CD4-positive, alpha-beta memory T cell (primary cell): ENCODE data around the gene ECE1. TPM values are rescaled to one million over a fixed set of nuclear protein-coding genes. Genes with fewer than 3 reads are reported as not detected.
"Not testable (repeated sequence)": the region's sequence is repeated elsewhere in the genome, so short reads cannot be mapped to it uniquely, and the experiment has no call there.

Experiments used
- CTCF ChIA-PET: fragments of 350-600 bp; sonication (Branson Sonifier 250); formaldehyde crosslinking; loops from one replicate; lab custom pipeline; 2021; ENCODE audit warnings: inconsistent platforms; ENCODE audit not compliant: partially characterized antibody; lab: Charles Lee
- POLR2A ChIA-PET: fragments of 350-600 bp; sonication (Branson Sonifier 250); formaldehyde crosslinking; loops from one replicate; lab custom pipeline; 2021; ENCODE audit not compliant: partially characterized antibody; lab: Charles Lee
- DNase-seq, 5 donors: peaks; one replicate each; pipeline versions ENCODE4 v3.0.0 to v3.0.0-alpha.2; 2020 to 2022; ENCODE audit warnings: mixed read lengths in 1 of 5
- H3K27ac ChIP-seq: one replicate; pipeline ENCODE4 v1.7.0; 2013; ENCODE audit warnings: low read depth, low read length
- H3K27me3 ChIP-seq: 2 replicates; pipeline ENCODE4 v1.7.0; 2013; ENCODE audit warnings: mild to moderate bottlenecking, low read length, moderate library complexity; ENCODE audit not compliant: insufficient read depth
- H3K36me3 ChIP-seq: 2 replicates; pipeline ENCODE4 v1.7.0; 2013; ENCODE audit warnings: mild to moderate bottlenecking, low read length, moderate library complexity; ENCODE audit not compliant: insufficient read depth
- H3K4me1 ChIP-seq: 2 replicates; pipeline ENCODE4 v1.7.0; 2013; ENCODE audit warnings: mild to moderate bottlenecking, low read length, moderate library complexity; ENCODE audit not compliant: insufficient read depth
- H3K4me3 ChIP-seq, 2 donors: one replicate each; pipeline ENCODE4 v1.7.0; 2013; ENCODE audit warnings: low read length in 2 of 2, mild to moderate bottlenecking in 1 of 2
- H3K9me3 ChIP-seq, 2 donors: one replicate each; pipeline ENCODE4 v1.7.0; 2013; ENCODE audit warnings: low read length in 2 of 2, control low read depth in 1 of 2; ENCODE audit not compliant: control insufficient read depth in 1 of 2
- H3K27ac Mint-ChIP-seq, 7 donors: one replicate each; pipeline ENCODE4 v1.8.0; 2020 to 2021; ENCODE audit warnings: mixed read lengths in 7 of 7, mild to moderate bottlenecking in 6 of 7, inconsistent platforms in 3 of 7, moderate library complexity in 3 of 7
- H3K27me3 Mint-ChIP-seq, 2 donors: one replicate each; pipeline ENCODE4 v1.8.0; 2020 to 2021; ENCODE audit warnings: mixed read lengths in 2 of 2
- H3K36me3 Mint-ChIP-seq, 2 donors: one replicate each; pipeline ENCODE4 v1.8.0; 2020 to 2021; ENCODE audit warnings: mixed read lengths in 2 of 2, inconsistent platforms in 1 of 2, mild to moderate bottlenecking in 1 of 2
- H3K4me1 Mint-ChIP-seq, 4 donors: one replicate each; pipeline ENCODE4 v1.8.0; 2020 to 2021; ENCODE audit warnings: mixed read lengths in 4 of 4, mild to moderate bottlenecking in 1 of 4
- H3K4me3 Mint-ChIP-seq, 8 donors: one replicate each; pipeline ENCODE4 v1.8.0; 2020 to 2021; ENCODE audit warnings: mixed read lengths in 8 of 8, mild to moderate bottlenecking in 7 of 8, moderate library complexity in 6 of 8, inconsistent platforms in 3 of 8
- H3K9me3 Mint-ChIP-seq, 8 donors: one replicate each; pipeline ENCODE4 v1.8.0; 2020 to 2021; ENCODE audit warnings: mixed read lengths in 8 of 8, mild to moderate bottlenecking in 5 of 8, inconsistent platforms in 3 of 8, moderate library complexity in 1 of 8
- intact Hi-C: fragments of 100-400 bp; cut with micrococcal nuclease; formaldehyde crosslinking; loops from one replicate; pipeline ENCODE4 v1.15.1; 2023
- polyA plus RNA-seq, 2 donors: library from polyadenylated mRNA; unstranded; fragments of 300-500 nt; fragmentation: Illumina TruSeq; gene quantifications; one replicate each; pipeline ENCODE4 v1.2.3, GENCODE V29; 2021
- total RNA-seq, 2 experiments: library from RNA; stranded (reverse); gene quantifications; one replicate each; pipeline ENCODE4 v1.2.3, GENCODE V29; 2021

ECE1 gene
- total and polyA plus RNA-seq, 4 experiments from 2014 or later: 10.0 to 104 (median 75.6) TPM

- H3K4me3 Mint-ChIP-seq: no peak overlapping the region
- H3K27ac Mint-ChIP-seq: no peak overlapping the region
- no peak overlapping the region for H3K4me3 ChIP-seq
- H3K36me3 ChIP-seq: no peaks in the 10 kb centered on the region
- H3K27me3 Mint-ChIP-seq: no peaks in the 10 kb centered on the region
- H3K27ac ChIP-seq: no peak overlapping the region
- no peaks in the 10 kb centered on the region for H3K9me3 Mint-ChIP-seq
- no peaks in the 10 kb centered on the region for H3K4me1 ChIP-seq
- no peaks in the 10 kb centered on the region for H3K9me3 ChIP-seq
- no peaks in the 10 kb centered on the region for H3K4me1 Mint-ChIP-seq
- CTCF ChIA-PET: interaction anchor here (0.9 kb wide), 1 partner anchor 485 kb away, joined by 3 read pairs; no protein-coding TSS in a partner anchor
- no peak for DNase-seq
- no peaks in the 10 kb centered on the region for H3K27me3 ChIP-seq
- POLR2A ChIA-PET: no interaction called here
- intact Hi-C loops: no loop called here
- H3K36me3 Mint-ChIP-seq: no peaks in the 10 kb centered on the region
Observed at GRCh38 chr1:21182181-21182731, 108.0 kb downstream of the ECE1 start.

DNA sequence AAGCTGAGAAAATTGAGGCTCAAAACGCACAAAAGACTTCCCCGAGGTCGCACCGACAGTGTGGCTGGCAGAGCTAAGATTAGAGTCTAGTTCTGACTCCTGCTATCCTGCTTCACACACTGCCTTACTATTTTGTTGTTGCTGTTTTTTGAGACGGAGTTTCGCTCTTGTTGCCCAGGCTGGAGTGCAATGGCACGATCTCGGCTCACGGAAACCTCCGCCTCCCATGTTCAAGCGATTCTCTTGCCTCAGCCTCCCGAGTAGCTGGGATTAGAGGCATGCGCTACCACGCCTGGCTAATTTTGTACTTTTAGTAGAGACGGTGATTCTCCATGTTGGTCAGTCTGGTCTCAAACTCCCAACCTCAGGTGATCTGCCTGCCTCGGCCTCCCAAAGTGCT is 112.0 kb downstream of the ECE1 start:
- H3K27ac Mint-ChIP-seq: peak overlapping the region in 2 of 7 donors; percentile 57 to 63
- CTCF ChIA-PET: interaction anchor here (1.3 to 2.2 kb wide), 2 partner anchors 11 to 17 kb away, joined by 4 to 12 read pairs; no protein-coding TSS in a partner anchor
- DNase-seq, H3K9me3 Mint-ChIP-seq, H3K4me3 ChIP-seq, H3K36me3 Mint-ChIP-seq, H3K27me3 Mint-ChIP-seq, H3K36me3 ChIP-seq, H3K27ac ChIP-seq, intact Hi-C loops, H3K9me3 ChIP-seq, H3K27me3 ChIP-seq: not testable (repeated sequence)
- H3K4me3 Mint-ChIP-seq: peak overlapping the region in 4 of 8 donors; percentile 39 to 59 (median 48)
- peaks cover 18% of the 10 kb centered on the region for H3K4me1 ChIP-seq
- peaks cover 15 to 22% (median 18%) of the 10 kb centered on the region in 4 donors for H3K4me1 Mint-ChIP-seq
- POLR2A ChIA-PET: interaction anchor here (1.2 to 1.3 kb wide), 2 partner anchors 156 to 461 kb away, joined by 3 read pairs; no protein-coding TSS in a partner anchor

GRCh38 chr1:21176586-21177555 is 113.4 kb downstream of the ECE1 start, which contains the start of gene EIF4G3:
Gene EIF4G3 (minus strand): TSS chr1:21176897. CDS start chr1:21002742, 174,155 bp downstream.
- no peaks in the 10 kb centered on the region for H3K27me3 ChIP-seq
- H3K9me3 ChIP-seq: no peaks in the 10 kb centered on the region
- H3K4me3 ChIP-seq: peak within 1 kb of the TSS; percentile 57 to 75
- Mint-ChIP-seq H3K27me3 (no peaks in the 10 kb centered on the region), H3K27ac (peak within 1 kb of the TSS; percentile 93 to 96 (median 95)), H3K9me3 (no peaks in the 10 kb centered on the region), H3K36me3 (no peaks in the 10 kb centered on the region), H3K4me1 (peaks cover 18 to 26% (median 21%) of the 10 kb centered on the region in 4 donors), H3K4me3 (peak within 1 kb of the TSS; percentile 89 to 95 (median 91))
- peak; percentile 98 to 100 (median 98) for DNase-seq
- intact Hi-C loops: loop anchor here (2.0 kb wide), 1 partner anchor 390 kb away; the partner anchor contains the start of gene HP1BP3
- ChIA-PET POLR2A (no interaction called here), CTCF (no interaction called here)
- H3K36me3 ChIP-seq: no peaks in the 10 kb centered on the region
- peaks cover 18% of the 10 kb centered on the region for H3K4me1 ChIP-seq
- peak within 1 kb of the TSS; percentile 69 for H3K27ac ChIP-seq

- intact Hi-C loops: loop anchor here (2.0 kb wide), 1 partner anchor 389 kb away; the partner anchor contains the start of gene HP1BP3
- Mint-ChIP-seq H3K4me3 (peak overlapping the region; percentile 84 to 91 (median 86)), H3K4me1 (peaks cover 23 to 32% (median 28%) of the 10 kb centered on the region in 4 donors), H3K27ac (peak overlapping the region; percentile 70 to 94 (median 93)), H3K9me3 (no peaks in the 10 kb centered on the region), H3K27me3 (no peaks in the 10 kb centered on the region), H3K36me3 (peaks cover 3 to 4% of the 10 kb centered on the region in 2 donors)
- DNase-seq: peak; percentile 43 to 68 (median 54)
- ChIA-PET POLR2A (interaction anchor here (1.0 to 1.2 kb wide), 2 partner anchors 153 to 389 kb away, joined by 5 to 8 read pairs; partner anchors contain the start of gene HP1BP3), CTCF (no interaction called here)
- Histone ChIP-seq H3K27ac (peak overlapping the region; percentile 69), H3K4me1 (peaks cover 18% of the 10 kb centered on the region), H3K27me3 (no peaks in the 10 kb centered on the region), H3K9me3 (no peaks in the 10 kb centered on the region), H3K36me3 (no peaks in the 10 kb centered on the region), H3K4me3 (peak overlapping the region; percentile 39 to 49)
Observed at GRCh38 chr1:21175670-21176581, 114.3 kb downstream of the ECE1 start.

DNA sequence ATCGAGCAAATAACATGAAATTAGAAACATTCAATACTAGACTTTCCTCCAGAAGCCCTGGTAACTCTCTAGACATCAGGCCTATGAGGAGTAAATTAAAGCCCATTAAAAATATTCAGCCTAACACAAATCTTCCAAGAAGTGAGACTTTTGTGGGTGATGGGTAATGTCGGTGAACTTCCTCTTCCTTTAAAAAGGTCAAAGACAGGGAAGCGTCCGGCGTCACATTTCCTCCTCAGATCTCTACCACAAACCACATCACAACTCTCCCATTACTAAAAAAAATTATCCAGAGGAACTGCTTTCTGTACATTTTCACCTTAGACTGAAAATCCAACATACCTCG is 115.0 kb downstream of the ECE1 start:
- peaks cover 3 to 6% of the 10 kb centered on the region in 2 donors for H3K36me3 Mint-ChIP-seq
- Histone ChIP-seq H3K27ac (peak overlapping the region; percentile 69), H3K9me3 (no peaks in the 10 kb centered on the region), H3K4me1 (peaks cover 18% of the 10 kb centered on the region), H3K27me3 (no peaks in the 10 kb centered on the region), H3K4me3 (peak overlapping the region; percentile 39 to 49), H3K36me3 (no peaks in the 10 kb centered on the region)
- no peaks in the 10 kb centered on the region for H3K27me3 Mint-ChIP-seq
- POLR2A ChIA-PET: interaction anchor here (1.0 to 1.2 kb wide), 2 partner anchors 153 to 388 kb away, joined by 5 to 8 read pairs; partner anchors contain the start of gene HP1BP3
- H3K9me3 Mint-ChIP-seq: no peaks in the 10 kb centered on the region
- H3K4me1 Mint-ChIP-seq: peaks cover 23 to 32% (median 28%) of the 10 kb centered on the region in 4 donors
- intact Hi-C loops: no loop called here
- CTCF ChIA-PET: no interaction called here
- DNase-seq: peak; percentile 47 to 67 (median 59)
- peak overlapping the region; percentile 84 to 91 (median 86) for H3K4me3 Mint-ChIP-seq
- H3K27ac Mint-ChIP-seq: peak overlapping the region; percentile 70 to 94 (median 93)

DNA sequence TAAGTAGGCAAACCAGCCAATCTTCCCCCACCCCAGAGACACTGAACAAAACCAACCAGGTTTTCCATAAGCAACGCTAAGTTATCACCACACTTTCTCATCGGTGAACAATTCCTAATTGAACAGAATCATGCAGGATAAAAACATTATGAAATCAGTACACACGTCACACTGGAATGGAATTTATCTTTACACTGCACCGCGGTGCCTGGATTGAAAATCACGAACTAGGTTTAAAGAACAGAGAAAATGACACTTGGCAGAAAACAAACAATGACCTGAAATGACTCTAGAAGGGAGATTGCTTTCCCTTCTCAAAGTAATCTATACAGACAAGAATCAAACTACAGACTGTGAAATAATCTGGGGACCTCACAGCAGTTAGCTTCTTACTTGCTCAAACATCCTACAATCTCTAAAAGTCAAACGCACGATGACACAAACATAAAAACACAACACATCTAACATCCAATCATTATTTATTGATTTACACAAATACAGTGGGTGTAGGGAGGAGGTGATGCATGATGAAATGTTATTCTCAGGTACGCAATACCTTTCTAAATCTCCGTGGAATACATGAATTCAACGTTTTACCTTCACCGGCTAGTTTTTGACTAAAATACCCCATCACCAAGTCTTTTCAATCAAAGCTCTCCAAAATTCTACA is 115.5 kb downstream of the ECE1 start:
- H3K4me1 Mint-ChIP-seq: peaks cover 23 to 32% (median 28%) of the 10 kb centered on the region in 4 donors
- no peaks in the 10 kb centered on the region for H3K9me3 Mint-ChIP-seq
- H3K36me3 Mint-ChIP-seq: peaks cover 5 to 8% of the 10 kb centered on the region in 2 donors
- Histone ChIP-seq H3K9me3 (no peaks in the 10 kb centered on the region), H3K4me3 (peak overlapping the region in 1 of 2 donors; percentile 49), H3K27ac (peak overlapping the region; percentile 69), H3K4me1 (peaks cover 18% of the 10 kb centered on the region), H3K36me3 (no peaks in the 10 kb centered on the region), H3K27me3 (no peaks in the 10 kb centered on the region)
- peak in 1 of 5 donors; percentile 2 for DNase-seq
- peak overlapping the region; percentile 84 to 91 (median 86) for H3K4me3 Mint-ChIP-seq
- POLR2A ChIA-PET: interaction anchor here (1.0 to 1.2 kb wide), 2 partner anchors 152 to 388 kb away, joined by 5 to 8 read pairs; partner anchors contain the start of gene HP1BP3
- CTCF ChIA-PET: no interaction called here
- peak overlapping the region; percentile 70 to 94 (median 93) for H3K27ac Mint-ChIP-seq
- intact Hi-C loops: no loop called here
- H3K27me3 Mint-ChIP-seq: no peaks in the 10 kb centered on the region
